Transverse colon (tissue), 4 donors: ENCODE results near the gene EPHB2.

Source experiments
- EP300 ChIP-seq: sonication (generic); formaldehyde crosslinking; IDR thresholded peaks from one replicate; pipeline ENCODE4 v1.6.1; 2017; ENCODE audit warnings: antibody characterized with exemption, low read depth
- POLR2A ChIP-seq: fragments of 450-650 bp; IDR thresholded peaks from one replicate; pipeline ENCODE4 v1.6.1; 2016; ENCODE audit warnings: antibody characterized with exemption, mild to moderate bottlenecking, moderate library complexity
- POLR2AphosphoS5 ChIP-seq, 3 donors: sonication (generic); formaldehyde crosslinking; IDR thresholded peaks; one replicate each; pipeline ENCODE4 v1.6.1; 2016; ENCODE audit warnings: antibody characterized with exemption in 3 of 3
- TF ChIP-seq, protein P1 (sequence below), 5 experiments: fragments of 200-600 bp in 3 of 5; fragments of 450-650 bp in 2 of 5; sonication (generic) in 3 of 5; IDR thresholded peaks; 1 replicate in 2 of 5; 2 replicates in 3 of 5; pipeline ENCODE4 v1.5.1; 2016 to 2017; ENCODE audit warnings: antibody characterized with exemption in 5 of 5, inconsistent platforms in 3 of 5, mild to moderate bottlenecking in 2 of 5, moderate library complexity in 1 of 5

DNA sequence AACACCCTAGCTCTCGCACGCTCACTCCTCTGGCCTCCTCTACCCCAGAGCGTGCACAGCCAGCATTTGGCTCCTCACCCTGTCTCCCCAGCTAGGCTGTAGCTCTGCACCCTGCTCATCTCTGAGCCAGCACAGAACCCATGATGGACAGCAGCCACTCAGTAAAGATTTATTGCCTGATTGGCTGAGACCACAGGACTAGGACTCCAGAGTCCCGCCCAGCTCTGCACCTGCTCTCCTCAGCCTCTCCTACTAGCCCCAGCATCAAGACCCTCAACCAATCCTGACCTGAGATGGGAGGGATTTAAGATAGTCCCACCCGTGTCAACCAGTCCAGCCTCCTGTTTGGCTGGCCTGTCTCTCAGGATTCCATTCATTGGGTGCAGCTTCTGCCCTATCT, 48.3 kb upstream of the EPHB2 start:
- TF ChIP-seq, protein P1, sequence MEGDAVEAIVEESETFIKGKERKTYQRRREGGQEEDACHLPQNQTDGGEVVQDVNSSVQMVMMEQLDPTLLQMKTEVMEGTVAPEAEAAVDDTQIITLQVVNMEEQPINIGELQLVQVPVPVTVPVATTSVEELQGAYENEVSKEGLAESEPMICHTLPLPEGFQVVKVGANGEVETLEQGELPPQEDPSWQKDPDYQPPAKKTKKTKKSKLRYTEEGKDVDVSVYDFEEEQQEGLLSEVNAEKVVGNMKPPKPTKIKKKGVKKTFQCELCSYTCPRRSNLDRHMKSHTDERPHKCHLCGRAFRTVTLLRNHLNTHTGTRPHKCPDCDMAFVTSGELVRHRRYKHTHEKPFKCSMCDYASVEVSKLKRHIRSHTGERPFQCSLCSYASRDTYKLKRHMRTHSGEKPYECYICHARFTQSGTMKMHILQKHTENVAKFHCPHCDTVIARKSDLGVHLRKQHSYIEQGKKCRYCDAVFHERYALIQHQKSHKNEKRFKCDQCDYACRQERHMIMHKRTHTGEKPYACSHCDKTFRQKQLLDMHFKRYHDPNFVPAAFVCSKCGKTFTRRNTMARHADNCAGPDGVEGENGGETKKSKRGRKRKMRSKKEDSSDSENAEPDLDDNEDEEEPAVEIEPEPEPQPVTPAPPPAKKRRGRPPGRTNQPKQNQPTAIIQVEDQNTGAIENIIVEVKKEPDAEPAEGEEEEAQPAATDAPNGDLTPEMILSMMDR (IDR thresholded peaks at IDR 0.05) = no peak
- TF ChIP-seq POLR2AphosphoS5 (IDR thresholded peaks at IDR 0.05) (no peak), POLR2A (no peak), EP300 (no peak)
